Suprapubic skin (tissue), 3 donors: ENCODE measurements around the gene ORC4.
"Not testable (repeated sequence)": the region's sequence is repeated elsewhere in the genome, so short reads cannot be mapped to it uniquely, and the experiment has no call there.

Source experiments
- EP300 ChIP-seq: sonication (generic); formaldehyde crosslinking; IDR thresholded peaks from one replicate; pipeline ENCODE4 v1.6.1; 2017; ENCODE audit warnings: antibody characterized with exemption
- POLR2A ChIP-seq, 2 donors: fragments of 450-650 bp; IDR thresholded peaks; one replicate each; pipeline ENCODE4 v1.6.1; 2017; ENCODE audit warnings: antibody characterized with exemption in 2 of 2, mild to moderate bottlenecking in 2 of 2, moderate library complexity in 2 of 2
- TF ChIP-seq, protein P1 (sequence below), 2 donors: fragments of 200-600 bp in 1 of 2; fragments of 450-650 bp in 1 of 2; sonication (generic) in 1 of 2; IDR thresholded peaks; one replicate each; pipeline ENCODE4 v1.5.1; 2016 to 2019; ENCODE audit warnings: antibody characterized with exemption in 2 of 2, mild to moderate bottlenecking in 1 of 2, moderate library complexity in 1 of 2

DNA sequence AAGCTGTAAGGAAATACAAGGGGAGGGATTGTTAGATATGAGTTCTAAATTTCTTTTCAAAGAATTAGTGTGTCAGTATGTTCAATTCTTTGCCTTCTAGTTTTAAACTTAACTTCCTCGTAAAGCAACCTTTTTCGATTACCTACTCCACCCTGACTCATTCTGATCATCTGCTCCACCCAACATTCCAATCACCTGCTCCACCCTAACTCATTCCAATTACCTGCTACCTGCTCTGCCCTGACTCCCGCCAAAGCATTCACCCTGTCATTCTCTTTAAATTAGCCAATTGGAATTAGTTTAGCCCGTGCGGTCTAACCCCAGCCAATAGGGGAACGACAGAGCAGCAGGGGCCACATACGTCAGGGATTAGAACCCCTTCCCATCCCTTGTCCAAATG lies 12.1 kb downstream of the ORC4 start:
- TF ChIP-seq, protein P1, sequence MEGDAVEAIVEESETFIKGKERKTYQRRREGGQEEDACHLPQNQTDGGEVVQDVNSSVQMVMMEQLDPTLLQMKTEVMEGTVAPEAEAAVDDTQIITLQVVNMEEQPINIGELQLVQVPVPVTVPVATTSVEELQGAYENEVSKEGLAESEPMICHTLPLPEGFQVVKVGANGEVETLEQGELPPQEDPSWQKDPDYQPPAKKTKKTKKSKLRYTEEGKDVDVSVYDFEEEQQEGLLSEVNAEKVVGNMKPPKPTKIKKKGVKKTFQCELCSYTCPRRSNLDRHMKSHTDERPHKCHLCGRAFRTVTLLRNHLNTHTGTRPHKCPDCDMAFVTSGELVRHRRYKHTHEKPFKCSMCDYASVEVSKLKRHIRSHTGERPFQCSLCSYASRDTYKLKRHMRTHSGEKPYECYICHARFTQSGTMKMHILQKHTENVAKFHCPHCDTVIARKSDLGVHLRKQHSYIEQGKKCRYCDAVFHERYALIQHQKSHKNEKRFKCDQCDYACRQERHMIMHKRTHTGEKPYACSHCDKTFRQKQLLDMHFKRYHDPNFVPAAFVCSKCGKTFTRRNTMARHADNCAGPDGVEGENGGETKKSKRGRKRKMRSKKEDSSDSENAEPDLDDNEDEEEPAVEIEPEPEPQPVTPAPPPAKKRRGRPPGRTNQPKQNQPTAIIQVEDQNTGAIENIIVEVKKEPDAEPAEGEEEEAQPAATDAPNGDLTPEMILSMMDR (IDR thresholded peaks at IDR 0.05): not testable (repeated sequence)
- not testable (repeated sequence) for TF ChIP-seq POLR2A (IDR thresholded peaks at IDR 0.05); EP300
